GM23338 (cell line): ENCODE data around the gene BBLN.

Experiments
- CREB1 ChIP-seq: fragments of 250-450 bp; sonication (Bioruptor Pico); IDR thresholded peaks from 2 replicates; pipeline ENCODE4 v1.5.0; 2020; ENCODE audit warnings: low read depth, mild to moderate bottlenecking, moderate library complexity
- ETS1 ChIP-seq: IDR thresholded peaks from 2 replicates; pipeline ENCODE4 v1.6.1; 2016; ENCODE audit warnings: antibody characterized with exemption
- EZH2 ChIP-seq: fragments of 200-600 bp; sonication (generic); IDR thresholded peaks from one replicate; pipeline ENCODE4 v1.8.0; 2017; ENCODE audit warnings: antibody characterized with exemption, mild to moderate bottlenecking, low read depth; ENCODE audit not compliant: unreplicated experiment
- EZH2phosphoT487 ChIP-seq: fragments of 200-600 bp; sonication (generic); IDR thresholded peaks from one replicate; pipeline ENCODE4 v1.8.1; 2018; ENCODE audit warnings: antibody characterized with exemption; ENCODE audit not compliant: unreplicated experiment
- JUNB ChIP-seq: IDR thresholded peaks from one replicate; pipeline ENCODE4 v1.6.1; 2016; ENCODE audit warnings: antibody characterized with exemption; ENCODE audit not compliant: unreplicated experiment
- NANOG ChIP-seq: IDR thresholded peaks from 2 replicates; pipeline ENCODE4 v1.6.1; 2016; ENCODE audit warnings: antibody characterized with exemption, borderline replicate concordance
- POLR2AphosphoS5 ChIP-seq: IDR thresholded peaks from 2 replicates; pipeline ENCODE4 v1.6.1; 2016; ENCODE audit warnings: antibody characterized with exemption, low read depth
- REST ChIP-seq: IDR thresholded peaks from one replicate; pipeline ENCODE4 v1.6.1; 2018; ENCODE audit warnings: antibody characterized with exemption; ENCODE audit not compliant: unreplicated experiment
- STAT1 ChIP-seq: IDR thresholded peaks from one replicate; pipeline ENCODE4 v1.6.1; 2016; ENCODE audit warnings: antibody characterized with exemption; ENCODE audit not compliant: unreplicated experiment
- ZNF114 ChIP-seq: fragments of 250-450 bp; sonication (Bioruptor Pico); IDR thresholded peaks from 2 replicates; pipeline ENCODE4 v1.5.0; 2020; ENCODE audit warnings: mild to moderate bottlenecking, moderate library complexity
- ZNF331 ChIP-seq: fragments of 250-450 bp; sonication (Bioruptor Pico); IDR thresholded peaks from 2 replicates; pipeline ENCODE4 v1.5.0; 2020; ENCODE audit warnings: low read depth, mild to moderate bottlenecking, moderate library complexity
- ZNF462 ChIP-seq: fragments of 250-450 bp; sonication (Bioruptor Pico); IDR thresholded peaks from 2 replicates; pipeline ENCODE4 v1.5.0; 2020; ENCODE audit warnings: mild to moderate bottlenecking, moderate library complexity
- TF ChIP-seq, protein P1 (sequence below), 2 experiments: fragments of 200-600 bp in 1 of 2; sonication (generic) in 1 of 2; conservative IDR thresholded peaks; 2 replicates each; pipeline versions ENCODE4 v1.5.1 to v1.6.1; 2016 to 2017; ENCODE audit warnings: antibody characterized with exemption in 2 of 2, low read depth in 2 of 2, mild to moderate bottlenecking in 2 of 2, moderate library complexity in 1 of 2

- TF ChIP-seq, protein P1, sequence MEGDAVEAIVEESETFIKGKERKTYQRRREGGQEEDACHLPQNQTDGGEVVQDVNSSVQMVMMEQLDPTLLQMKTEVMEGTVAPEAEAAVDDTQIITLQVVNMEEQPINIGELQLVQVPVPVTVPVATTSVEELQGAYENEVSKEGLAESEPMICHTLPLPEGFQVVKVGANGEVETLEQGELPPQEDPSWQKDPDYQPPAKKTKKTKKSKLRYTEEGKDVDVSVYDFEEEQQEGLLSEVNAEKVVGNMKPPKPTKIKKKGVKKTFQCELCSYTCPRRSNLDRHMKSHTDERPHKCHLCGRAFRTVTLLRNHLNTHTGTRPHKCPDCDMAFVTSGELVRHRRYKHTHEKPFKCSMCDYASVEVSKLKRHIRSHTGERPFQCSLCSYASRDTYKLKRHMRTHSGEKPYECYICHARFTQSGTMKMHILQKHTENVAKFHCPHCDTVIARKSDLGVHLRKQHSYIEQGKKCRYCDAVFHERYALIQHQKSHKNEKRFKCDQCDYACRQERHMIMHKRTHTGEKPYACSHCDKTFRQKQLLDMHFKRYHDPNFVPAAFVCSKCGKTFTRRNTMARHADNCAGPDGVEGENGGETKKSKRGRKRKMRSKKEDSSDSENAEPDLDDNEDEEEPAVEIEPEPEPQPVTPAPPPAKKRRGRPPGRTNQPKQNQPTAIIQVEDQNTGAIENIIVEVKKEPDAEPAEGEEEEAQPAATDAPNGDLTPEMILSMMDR (conservative IDR thresholded peaks at IDR 0.05; ENCODE audit: low read depth in 2 of 2): no peak
- TF ChIP-seq POLR2AphosphoS5 (no peak), EZH2phosphoT487 (no peak), EZH2 (no peak), ZNF462 (CRISPR knock-in tag) (no peak), CREB1 (CRISPR knock-in tag) (no peak), ETS1 (no peak), STAT1 (no peak), REST (no peak), ZNF114 (CRISPR knock-in tag) (no peak), JUNB (no peak), ZNF331 (no peak), NANOG (no peak)
Measured at GRCh38 chr9:128113526-128114325, 46.3 kb upstream of the BBLN start.
